Activated B cell treated with CpG ODN at 0.5 μM for 24 hours (primary cell): ENCODE measurements around the gene NR6A1. TPM values are rescaled to one million over a fixed set of nuclear protein-coding genes. Genes with fewer than 3 reads are reported as not detected.

Source experiments
- ATAC-seq: fragments of 200-7000 bp; cut with Tn5 transposase; one replicate; pipeline ENCODE4 v1.10.0; 2021; ENCODE audit warnings: low read depth, mild to moderate bottlenecking, moderate library complexity
- CTCF ChIA-PET: fragments of 350-600 bp; sonication (Branson Sonifier 250); formaldehyde crosslinking; loops from one replicate; lab custom pipeline; 2021; ENCODE audit warnings: antibody characterized with exemption; lab: Charles Lee
- POLR2A ChIA-PET: fragments of 350-600 bp; sonication (Branson Sonifier 250); formaldehyde crosslinking; loops from one replicate; lab custom pipeline; 2021; ENCODE audit warnings: antibody characterized with exemption; lab: Charles Lee
- DNase-seq: peaks from one replicate; pipeline ENCODE4 v3.0.0; 2022
- H3K27ac Mint-ChIP-seq: one replicate; pipeline ENCODE4 v1.8.0; 2020; ENCODE audit warnings: mixed read lengths
- H3K27me3 Mint-ChIP-seq: one replicate; pipeline ENCODE4 v1.8.0; 2021; ENCODE audit warnings: mixed read lengths
- H3K36me3 Mint-ChIP-seq: one replicate; pipeline ENCODE4 v1.8.0; 2021; ENCODE audit warnings: low read depth, mixed read lengths
- H3K4me1 Mint-ChIP-seq: one replicate; pipeline ENCODE4 v1.8.0; 2021; ENCODE audit warnings: mixed read lengths
- H3K4me3 Mint-ChIP-seq: one replicate; pipeline ENCODE4 v1.8.0; 2020; ENCODE audit warnings: mild to moderate bottlenecking, mixed read lengths
- H3K9me3 Mint-ChIP-seq: one replicate; pipeline ENCODE4 v1.8.0; 2020; ENCODE audit warnings: mixed read lengths
- intact Hi-C: fragments of 100-400 bp; cut with micrococcal nuclease; formaldehyde crosslinking; loops from one replicate; pipeline ENCODE4 v1.15.1; 2024
- total RNA-seq: library from RNA; stranded (reverse); gene quantifications from 2 replicates; pipeline ENCODE4 v1.2.3, GENCODE V29; 2022
- TF ChIP-seq, protein P1 (sequence below): fragments of 200-600 bp; IDR thresholded peaks from one replicate; pipeline ENCODE4 v1.8.0; 2022; ENCODE audit warnings: antibody characterized with exemption, mild to moderate bottlenecking

Gene NR6A1
- total RNA-seq, 1 donor from 2014 or later, result 3.1 TPM

DNA sequence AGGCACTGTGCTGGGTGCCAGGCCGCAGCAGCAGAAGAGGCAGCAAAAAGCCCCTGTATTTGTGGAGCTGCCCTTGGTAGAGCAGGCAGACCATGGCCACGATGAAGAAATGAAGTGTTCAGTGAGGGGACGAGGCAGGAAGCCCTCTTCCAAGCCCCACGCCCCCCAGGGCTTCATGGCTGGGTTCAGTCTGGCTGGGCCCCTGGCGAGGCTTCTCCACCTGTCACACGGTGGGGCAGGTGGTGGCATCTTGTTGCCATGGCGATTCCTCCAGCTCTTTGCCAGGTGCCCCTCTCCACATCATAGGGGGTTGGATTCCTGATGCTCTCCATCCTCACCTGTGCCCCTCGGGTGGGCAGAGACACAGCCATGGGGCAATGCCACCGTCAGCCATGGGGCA, 299.4 kb downstream of the NR6A1 start:
- ATAC-seq, result no peak
- Mint-ChIP-seq H3K27ac (no peak overlapping the region), H3K27me3 (peaks cover 11% of the 10 kb centered on the region), H3K36me3 (no peaks in the 10 kb centered on the region), H3K4me1 (peaks cover 5% of the 10 kb centered on the region), H3K4me3 (no peak overlapping the region), H3K9me3 (no peaks in the 10 kb centered on the region)
- DNase-seq, result no peak
- CTCF ChIA-PET, result no interaction called here
- TF ChIP-seq, protein P1, sequence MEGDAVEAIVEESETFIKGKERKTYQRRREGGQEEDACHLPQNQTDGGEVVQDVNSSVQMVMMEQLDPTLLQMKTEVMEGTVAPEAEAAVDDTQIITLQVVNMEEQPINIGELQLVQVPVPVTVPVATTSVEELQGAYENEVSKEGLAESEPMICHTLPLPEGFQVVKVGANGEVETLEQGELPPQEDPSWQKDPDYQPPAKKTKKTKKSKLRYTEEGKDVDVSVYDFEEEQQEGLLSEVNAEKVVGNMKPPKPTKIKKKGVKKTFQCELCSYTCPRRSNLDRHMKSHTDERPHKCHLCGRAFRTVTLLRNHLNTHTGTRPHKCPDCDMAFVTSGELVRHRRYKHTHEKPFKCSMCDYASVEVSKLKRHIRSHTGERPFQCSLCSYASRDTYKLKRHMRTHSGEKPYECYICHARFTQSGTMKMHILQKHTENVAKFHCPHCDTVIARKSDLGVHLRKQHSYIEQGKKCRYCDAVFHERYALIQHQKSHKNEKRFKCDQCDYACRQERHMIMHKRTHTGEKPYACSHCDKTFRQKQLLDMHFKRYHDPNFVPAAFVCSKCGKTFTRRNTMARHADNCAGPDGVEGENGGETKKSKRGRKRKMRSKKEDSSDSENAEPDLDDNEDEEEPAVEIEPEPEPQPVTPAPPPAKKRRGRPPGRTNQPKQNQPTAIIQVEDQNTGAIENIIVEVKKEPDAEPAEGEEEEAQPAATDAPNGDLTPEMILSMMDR, result no peak
- POLR2A ChIA-PET, result no interaction called here
- intact Hi-C loops, result no loop called here

DNA sequence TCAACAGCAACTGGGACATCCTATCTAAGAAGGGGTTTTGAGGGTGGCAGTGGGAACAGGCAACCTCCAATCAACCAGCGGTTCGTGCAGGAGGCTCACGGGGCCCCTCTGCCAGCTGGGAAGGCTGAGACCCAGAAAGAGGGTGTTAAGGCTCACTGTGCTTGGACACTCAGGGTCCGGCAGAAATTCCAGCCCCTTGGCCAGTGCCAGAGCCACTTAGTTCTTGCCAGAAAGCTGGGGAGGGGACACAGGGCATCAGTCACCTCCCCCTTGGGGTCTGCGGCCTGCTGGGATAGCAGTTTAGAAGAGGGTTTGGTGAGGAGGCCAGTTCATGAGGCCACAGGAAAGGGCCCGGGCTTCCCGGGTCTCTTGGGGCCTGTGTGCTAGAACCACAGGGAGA, 300.4 kb downstream of the NR6A1 start:
- Mint-ChIP-seq H3K27me3 (peaks cover 11% of the 10 kb centered on the region), H3K4me3 (no peak overlapping the region), H3K36me3 (no peaks in the 10 kb centered on the region), H3K27ac (no peak overlapping the region), H3K9me3 (no peaks in the 10 kb centered on the region), H3K4me1 (peaks cover 5% of the 10 kb centered on the region)
- intact Hi-C loops, result no loop called here
- ChIA-PET POLR2A (no interaction called here), CTCF (no interaction called here)
- TF ChIP-seq, protein P1, result no peak
- DNase-seq (no peak), ATAC-seq (no peak)

DNA sequence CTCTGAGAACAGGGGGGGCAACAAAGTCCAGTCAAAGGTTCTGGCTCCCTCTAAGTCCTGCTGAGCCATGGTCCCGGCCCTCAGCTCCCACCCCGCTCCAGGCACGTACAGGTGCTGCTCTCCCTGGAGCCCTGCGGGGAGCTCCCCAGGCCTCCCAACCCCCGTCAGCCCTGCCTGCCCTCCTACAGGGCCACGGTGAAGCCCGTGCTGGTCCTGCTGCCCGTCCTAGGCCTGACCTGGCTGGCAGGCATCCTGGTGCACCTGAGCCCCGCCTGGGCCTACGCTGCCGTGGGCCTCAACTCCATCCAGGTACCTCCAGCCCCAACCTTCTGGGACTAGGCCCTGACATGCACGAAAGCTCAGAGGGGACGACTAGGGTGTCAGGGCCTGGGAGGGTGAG, 300.8 kb downstream of the NR6A1 start:
- ChIA-PET POLR2A (no interaction called here), CTCF (no interaction called here)
- peaks cover 5% of the 10 kb centered on the region for H3K4me1 Mint-ChIP-seq
- H3K27ac Mint-ChIP-seq, result no peak overlapping the region
- TF ChIP-seq, protein P1, result no peak
- no peaks in the 10 kb centered on the region for H3K9me3 Mint-ChIP-seq
- intact Hi-C loops, result no loop called here
- no peak for DNase-seq
- H3K36me3 Mint-ChIP-seq, result no peaks in the 10 kb centered on the region
- peaks cover 11% of the 10 kb centered on the region for H3K27me3 Mint-ChIP-seq
- no peak overlapping the region for H3K4me3 Mint-ChIP-seq
- ATAC-seq, result no peak

DNA sequence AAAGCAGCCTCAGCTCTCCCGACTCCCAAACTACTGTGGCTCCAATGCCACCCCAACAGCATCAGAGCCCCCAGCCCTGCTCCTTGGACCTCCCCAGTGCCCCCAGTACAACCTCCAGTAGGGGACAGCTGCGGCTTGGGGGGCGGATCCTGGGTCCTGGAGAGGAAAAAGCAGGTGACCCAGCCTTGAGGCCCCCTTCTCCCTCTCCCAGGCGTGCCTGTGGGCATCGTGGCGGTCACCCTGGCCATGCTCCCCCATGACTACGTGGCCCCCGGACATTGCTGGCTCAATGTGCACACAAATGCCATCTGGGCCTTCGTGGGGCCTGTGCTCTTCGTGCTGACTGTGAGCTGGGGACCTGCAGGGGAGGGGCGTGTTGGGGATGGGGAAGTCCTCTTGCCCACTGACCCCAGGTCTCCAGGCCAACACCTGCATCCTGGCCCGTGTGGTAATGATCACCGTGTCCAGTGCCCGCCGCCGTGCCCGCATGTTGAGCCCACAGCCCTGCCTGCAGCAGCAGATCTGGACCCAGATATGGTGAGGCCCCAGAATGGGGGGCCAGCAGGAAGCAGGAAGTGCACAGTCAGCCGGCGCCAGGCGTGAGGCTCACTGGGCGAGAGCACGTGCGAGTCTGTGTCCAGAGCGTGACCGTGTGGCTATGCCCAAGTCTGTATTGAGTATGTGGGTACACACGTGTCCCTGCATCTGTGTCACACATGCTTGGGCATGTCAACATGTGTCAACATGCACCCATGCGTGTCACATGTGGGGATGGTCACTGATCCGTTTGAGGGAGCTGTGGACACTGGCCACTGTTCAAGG, 301.9 kb downstream of the NR6A1 start:
- ChIA-PET POLR2A (no interaction called here), CTCF (no interaction called here)
- H3K27me3 Mint-ChIP-seq, result peaks cover 8% of the 10 kb centered on the region
- H3K27ac Mint-ChIP-seq, result no peak overlapping the region
- no peaks in the 10 kb centered on the region for H3K36me3 Mint-ChIP-seq
- ATAC-seq (no peak), DNase-seq (no peak)
- H3K4me1 Mint-ChIP-seq, result peaks cover 5% of the 10 kb centered on the region
- H3K4me3 Mint-ChIP-seq, result no peak overlapping the region
- TF ChIP-seq, protein P1, result no peak
- no peaks in the 10 kb centered on the region for H3K9me3 Mint-ChIP-seq
- intact Hi-C loops, result no loop called here

DNA sequence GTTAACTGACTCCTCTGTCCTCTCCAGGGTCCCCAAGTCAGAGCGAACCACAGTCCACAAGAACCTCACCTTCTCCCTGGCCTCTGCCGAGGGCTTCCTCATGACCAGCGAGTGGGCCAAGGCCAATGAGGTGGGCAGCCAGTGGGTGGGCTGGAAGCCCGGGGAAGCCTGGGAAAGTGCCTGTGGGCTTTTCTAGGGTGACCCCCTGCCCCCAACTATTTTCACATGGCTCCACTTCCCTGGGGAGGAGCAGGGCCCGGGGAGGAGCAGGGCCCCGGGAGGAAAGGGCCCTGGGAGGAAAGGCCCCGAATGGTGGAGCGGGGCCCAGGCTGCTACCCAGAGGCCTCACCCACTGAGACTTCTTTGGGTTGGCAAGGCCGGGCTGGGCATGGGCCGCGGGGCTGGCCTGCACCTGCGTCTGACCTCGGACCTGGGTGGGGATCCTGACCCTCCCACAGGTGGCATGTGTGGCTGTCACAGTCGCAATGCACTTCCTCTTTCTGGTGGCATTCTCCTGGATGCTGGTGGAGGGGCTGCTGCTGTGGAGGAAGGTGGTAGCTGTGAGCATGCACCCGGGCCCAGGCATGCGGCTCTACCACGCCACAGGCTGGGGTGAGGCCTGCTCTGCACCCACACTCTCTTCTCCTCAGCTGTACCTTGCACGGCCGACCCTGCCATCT, 302.9 kb downstream of the NR6A1 start:
- intact Hi-C loops, result no loop called here
- POLR2A ChIA-PET, result no interaction called here

More for the DNA sequence above, 302.9 kb downstream of the NR6A1 start:
- H3K4me1 Mint-ChIP-seq, result peaks cover 5% of the 10 kb centered on the region
- H3K27ac Mint-ChIP-seq, result no peak overlapping the region
- peaks cover 11% of the 10 kb centered on the region for H3K27me3 Mint-ChIP-seq
- CTCF ChIA-PET, result no interaction called here
- TF ChIP-seq, protein P1, result no peak
- H3K36me3 Mint-ChIP-seq, result no peaks in the 10 kb centered on the region
- ATAC-seq (no peak), DNase-seq (no peak)
- H3K4me3 Mint-ChIP-seq, result no peak overlapping the region
- H3K9me3 Mint-ChIP-seq, result no peaks in the 10 kb centered on the region
